ENCODE measurements around the gene VSIR.

Gene VSIR

GRCh38 chr10:71806704-71807556 is 33.6 kb upstream of the VSIR start:
- no peak for DNase-seq

- DNase-seq, result peak; percentile 19
These were observed 32.7 kb upstream of the VSIR start for GRCh38 chr10:71805776-71806703.

- no peak for DNase-seq
These were observed 30.8 kb upstream of the VSIR start for GRCh38 chr10:71804077-71804476.

- DNase-seq, result no peak
These were observed 29.6 kb upstream of the VSIR start for GRCh38 chr10:71802715-71803488.

GRCh38 chr10:71802235-71802634 is 28.9 kb upstream of the VSIR start:
- no peak for DNase-seq

GRCh38 chr10:71801361-71801760 is 28.0 kb upstream of the VSIR start:
- no peak for DNase-seq

- DNase-seq, result no peak
These were observed 26.5 kb upstream of the VSIR start for GRCh38 chr10:71799608-71800453.

- DNase-seq, result no peak
These were observed 25.8 kb upstream of the VSIR start for GRCh38 chr10:71799112-71799511.

- no peak for DNase-seq
These were observed 24.9 kb upstream of the VSIR start for GRCh38 chr10:71798308-71798624.

- no peak for DNase-seq
These were observed 24.4 kb upstream of the VSIR start for GRCh38 chr10:71797533-71798307.

- DNase-seq, result no peak
These were observed 23.6 kb upstream of the VSIR start for GRCh38 chr10:71796749-71797405.

- DNase-seq, result no peak
These were observed 21.9 kb upstream of the VSIR start for GRCh38 chr10:71795248-71795647.

- DNase-seq, result no peak
These were observed 17.6 kb upstream of the VSIR start for GRCh38 chr10:71790749-71791440.

GRCh38 chr10:71789871-71790270 is 16.6 kb upstream of the VSIR start:
- no peak for DNase-seq

GRCh38 chr10:71788954-71789353 is 15.6 kb upstream of the VSIR start:
- no peak for DNase-seq

GRCh38 chr10:71784679-71785272 is 11.5 kb upstream of the VSIR start:
- DNase-seq, result no peak

- DNase-seq, result no peak
These were observed 10.8 kb upstream of the VSIR start for GRCh38 chr10:71783917-71784678.

GRCh38 chr10:71782917-71783490 is 9.7 kb upstream of the VSIR start:
- no peak for DNase-seq

Data from CD4-positive, alpha-beta T cell treated with Interleukin-21 for 1 hour (primary cell).